Ishikawa (cell line): ENCODE measurements around the gene KSR2.

Experiments
- CEBPB ChIP-seq: IDR thresholded peaks from 2 replicates; pipeline ENCODE4 v1.6.1; 2012
- EGR1 ChIP-seq: IDR thresholded peaks from 2 replicates; pipeline ENCODE4 v1.6.1; 2012
- EP300 ChIP-seq: IDR thresholded peaks from 2 replicates; pipeline ENCODE4 v1.6.1; 2012; ENCODE audit warnings: borderline replicate concordance
- REST ChIP-seq: IDR thresholded peaks from 2 replicates; pipeline ENCODE4 v1.6.1; 2012; ENCODE audit warnings: low read depth, mild to moderate bottlenecking
- TAF1 ChIP-seq: IDR thresholded peaks from 2 replicates; pipeline ENCODE4 v1.6.1; 2012; ENCODE audit warnings: low read depth, mild to moderate bottlenecking
- TCF12 ChIP-seq: IDR thresholded peaks from 2 replicates; pipeline ENCODE4 v1.6.1; 2012; ENCODE audit warnings: low read depth
- TF ChIP-seq, protein P1 (sequence below): IDR thresholded peaks from 2 replicates; pipeline ENCODE4 v1.6.1; 2012

- TF ChIP-seq EP300 (no peak), TAF1 (no peak), REST (no peak), CEBPB (no peak), EGR1 (no peak), TCF12 (no peak)
- TF ChIP-seq, protein P1, sequence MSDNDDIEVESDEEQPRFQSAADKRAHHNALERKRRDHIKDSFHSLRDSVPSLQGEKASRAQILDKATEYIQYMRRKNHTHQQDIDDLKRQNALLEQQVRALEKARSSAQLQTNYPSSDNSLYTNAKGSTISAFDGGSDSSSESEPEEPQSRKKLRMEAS, result no peak
Measured at GRCh38 chr12:117444781-117445180, 524.0 kb downstream of the KSR2 start.
